Panc1 (cell line): ENCODE measurements around the gene GLB1L.

Source experiments
- CTCF ChIP-seq: fragments of 450-650 bp; IDR thresholded peaks from 2 replicates; pipeline ENCODE4 v1.5.1; 2017; ENCODE audit warnings: mild to moderate bottlenecking
- POLR2AphosphoS5 ChIP-seq: IDR thresholded peaks from 2 replicates; pipeline ENCODE4 v1.6.1; 2012; ENCODE audit warnings: mild to moderate bottlenecking, low read depth, low read length, moderate library complexity
- REST ChIP-seq, 2 experiments: IDR thresholded peaks; 2 replicates each; pipeline ENCODE4 v1.6.1; 2011 to 2012; ENCODE audit warnings: low read depth in 2 of 2, control low read depth in 1 of 2, low read length in 1 of 2, mild to moderate bottlenecking in 1 of 2, moderate library complexity in 1 of 2; ENCODE audit not compliant: insufficient read depth in 1 of 2
- SIN3A ChIP-seq: IDR thresholded peaks from 2 replicates; pipeline ENCODE4 v1.6.1; 2012; ENCODE audit warnings: low read depth, mild to moderate bottlenecking, low read length, moderate library complexity, borderline replicate concordance; ENCODE audit not compliant: insufficient read depth

- no peak for TF ChIP-seq POLR2AphosphoS5
- no peak for TF ChIP-seq CTCF
- no peak for TF ChIP-seq REST (IDR thresholded peaks at IDR 0.05; ENCODE audit: insufficient read depth in 1 of 2, low read depth in 2 of 2, low read length in 1 of 2)
- TF ChIP-seq SIN3A, result no peak
Observed at GRCh38 chr2:219269362-219270054, 24.3 kb upstream of the GLB1L start.
